Stimulated activated CD4-positive, alpha-beta T cell treated with anti-CD3 and anti-CD28 coated beads, Interleukin-2, amount 100 ng/mL, for 4 hours (primary cell): Measurements from ENCODE around the gene ZNF777.
"Not testable (repeated sequence)": the region's sequence is repeated elsewhere in the genome, so short reads cannot be mapped to it uniquely, and the experiment has no call there.

ENCODE experiments used
- DNase-seq: peaks from one replicate; pipeline ENCODE4 v3.0.0-alpha.2; 2020; ENCODE audit warnings: low read depth

Gene ZNF777

GRCh38 chr7:149460493-149461277, at the start of gene ZNF777:
Gene ZNF777 (minus strand): TSS chr7:149461062. CDS start chr7:149456022, 5,040 bp downstream.
- DNase-seq: peak; percentile 69

- no peak for DNase-seq
These were observed 49.4 kb upstream of the ZNF777 start for GRCh38 chr7:149510248-149510647.

- no peak for DNase-seq
These were observed 48.9 kb upstream of the ZNF777 start for GRCh38 chr7:149509774-149510173.

GRCh38 chr7:149505551-149505950, 44.7 kb upstream of the ZNF777 start:
- DNase-seq: no peak

- DNase-seq: no peak
These were observed 40.8 kb upstream of the ZNF777 start for GRCh38 chr7:149501651-149502050.

GRCh38 chr7:149500910-149501309, 40.0 kb upstream of the ZNF777 start:
- no peak for DNase-seq

GRCh38 chr7:149500201-149500600, 39.3 kb upstream of the ZNF777 start:
- DNase-seq: no peak

- no peak for DNase-seq
These were observed 37.9 kb upstream of the ZNF777 start for GRCh38 chr7:149498811-149499210.

- DNase-seq: peak; percentile 74
These were observed 36.8 kb upstream of the ZNF777 start, which contains the start of gene ZNF746 for GRCh38 chr7:149497467-149498261. Gene ZNF746 (minus strand): TSS chr7:149497809. CDS start chr7:149497536, 273 bp downstream.

- DNase-seq: peak; percentile 36
These were observed 36.0 kb upstream of the ZNF777 start for GRCh38 chr7:149496642-149497391.

- DNase-seq: no peak
These were observed 35.2 kb upstream of the ZNF777 start for GRCh38 chr7:149495785-149496641.

- no peak for DNase-seq
These were observed 34.0 kb upstream of the ZNF777 start for GRCh38 chr7:149494738-149495368.

GRCh38 chr7:149493975-149494374, 33.1 kb upstream of the ZNF777 start:
- DNase-seq: not testable (repeated sequence)

- DNase-seq: no peak
These were observed 32.5 kb upstream of the ZNF777 start for GRCh38 chr7:149493366-149493765.

GRCh38 chr7:149490083-149490760, 29.4 kb upstream of the ZNF777 start:
- DNase-seq: no peak

GRCh38 chr7:149489391-149490024, 28.6 kb upstream of the ZNF777 start:
- DNase-seq: no peak

GRCh38 chr7:149479568-149479967, 18.7 kb upstream of the ZNF777 start:
- no peak for DNase-seq

- no peak for DNase-seq
These were observed 17.9 kb upstream of the ZNF777 start for GRCh38 chr7:149478754-149479153.

- DNase-seq: no peak
These were observed 16.9 kb upstream of the ZNF777 start for GRCh38 chr7:149477494-149478443.
